Colonic mucosa (tissue), 4 donors: Measurements from ENCODE around the gene PEDS1. TPM values are rescaled to one million over a fixed set of nuclear protein-coding genes. Genes with fewer than 3 reads are reported as not detected.

Experiments
- DNase-seq: peaks from one replicate; pipeline ENCODE4 v3.0.0-alpha.2; 2020
- H3K27ac ChIP-seq: fragments of 200-600 bp; one replicate; pipeline ENCODE4 v1.8.0; 2021
- H3K27me3 ChIP-seq: fragments of 200-600 bp; one replicate; pipeline ENCODE4 v1.8.0; 2021
- H3K36me3 ChIP-seq: fragments of 200-600 bp; one replicate; pipeline ENCODE4 v1.8.0; 2021
- H3K4me1 ChIP-seq: fragments of 200-600 bp; one replicate; pipeline ENCODE4 v1.8.0; 2021; ENCODE audit warnings: mild to moderate bottlenecking
- H3K4me3 ChIP-seq: fragments of 200-600 bp; one replicate; pipeline ENCODE4 v1.8.0; 2021
- H3K9ac ChIP-seq, 2 donors: one replicate each; pipeline ENCODE4 v1.7.0; 2013; ENCODE audit warnings: control low read depth in 2 of 2, low read depth in 2 of 2, low read length in 2 of 2
- H3K9me3 ChIP-seq: fragments of 200-600 bp; one replicate; pipeline ENCODE4 v1.8.0; 2021
- CTCF ChIP-seq: fragments of 200-600 bp; IDR thresholded peaks from one replicate; pipeline ENCODE4 v1.8.0; 2022; ENCODE audit warnings: antibody characterized with exemption, mild to moderate bottlenecking
- intact Hi-C: fragments of 100-400 bp; cut with DNase I; formaldehyde crosslinking; loops from one replicate; pipeline ENCODE4 v1.14.1; 2022
- total RNA-seq, 2 donors: library from RNA; stranded (reverse); fragmentation: NEBNext Ultra II Directional in 1 of 2; extraction: Animal tissue kit (Norgen Biotek cat#: 25700) in 1 of 2; gene quantifications; one replicate each; pipeline ENCODE4 v1.2.1, GENCODE V29; 2021
- donor health status: healthy.
- donor health status: DM: no; HTN: no; CAD: no.
- donor health status: DM: no; HTN: no; CAD: no.

PEDS1 gene
- total RNA-seq, 2 donors from 2014 or later, result 23.1 to 29.1 TPM

- Histone ChIP-seq H3K27ac (peak overlapping the region; percentile 94), H3K4me3 (peak overlapping the region; percentile 92), H3K36me3 (no peaks in the 10 kb centered on the region), H3K9ac (peak overlapping the region; percentile 76 to 93), H3K9me3 (no peaks in the 10 kb centered on the region), H3K27me3 (no peaks in the 10 kb centered on the region), H3K4me1 (peaks cover 31% of the 10 kb centered on the region)
- intact Hi-C loops, result no loop called here
- no peak for TF ChIP-seq CTCF
- no peak for DNase-seq
Measured at GRCh38 chr20:50111120-50111828, 42.2 kb downstream of the PEDS1 start.

GRCh38 chr20:50110141-50111047 is 43.1 kb downstream of the PEDS1 start:
- TF ChIP-seq CTCF, result no peak
- H3K36me3 ChIP-seq, result no peaks in the 10 kb centered on the region
- intact Hi-C loops, result no loop called here
- peak overlapping the region; percentile 13 for H3K27ac ChIP-seq
- no peaks in the 10 kb centered on the region for H3K9me3 ChIP-seq
- peak overlapping the region in 1 of 2 donors; percentile 76 for H3K9ac ChIP-seq
- peak; percentile 58 for DNase-seq
- peaks cover 31% of the 10 kb centered on the region for H3K4me1 ChIP-seq
- H3K27me3 ChIP-seq, result no peaks in the 10 kb centered on the region
- H3K4me3 ChIP-seq, result no peak overlapping the region

- Histone ChIP-seq H3K9me3 (no peaks in the 10 kb centered on the region), H3K9ac (no peak overlapping the region), H3K27ac (peak overlapping the region; percentile 1), H3K4me3 (no peak overlapping the region), H3K27me3 (no peaks in the 10 kb centered on the region), H3K4me1 (peaks cover 31% of the 10 kb centered on the region), H3K36me3 (no peaks in the 10 kb centered on the region)
- intact Hi-C loops, result no loop called here
- no peak for TF ChIP-seq CTCF
- DNase-seq, result no peak
Measured at GRCh38 chr20:50108556-50109235, 44.8 kb downstream of the PEDS1 start.

GRCh38 chr20:50107796-50108331 is 45.7 kb downstream of the PEDS1 start:
- peaks cover 31% of the 10 kb centered on the region for H3K4me1 ChIP-seq

More at GRCh38 chr20:50107796-50108331, 45.7 kb downstream of the PEDS1 start:
- H3K4me3 ChIP-seq, result no peak overlapping the region
- no peak overlapping the region for H3K27ac ChIP-seq
- no peaks in the 10 kb centered on the region for H3K9me3 ChIP-seq
- TF ChIP-seq CTCF, result no peak
- no peak for DNase-seq
- intact Hi-C loops, result no loop called here
- no peaks in the 10 kb centered on the region for H3K36me3 ChIP-seq
- no peaks in the 10 kb centered on the region for H3K27me3 ChIP-seq
- no peak overlapping the region for H3K9ac ChIP-seq
